ENCODE measurements around the gene PMPCA.

PMPCA gene

GRCh38 chr9:136410500-136411287 lies at the start of gene PMPCA, which contains the start of gene ENTR1:
TSS of gene PMPCA (plus strand) at chr9:136410658. CDS start at chr9:136410669, 11 bp downstream.
TSS of gene ENTR1 (minus strand) at chr9:136410614. CDS start at chr9:136410397, 217 bp downstream.
- FAIRE-seq, result no peak

- no peak for FAIRE-seq
Measured at GRCh38 chr9:136361047-136361753, 49.3 kb upstream of the PMPCA start.

DNA sequence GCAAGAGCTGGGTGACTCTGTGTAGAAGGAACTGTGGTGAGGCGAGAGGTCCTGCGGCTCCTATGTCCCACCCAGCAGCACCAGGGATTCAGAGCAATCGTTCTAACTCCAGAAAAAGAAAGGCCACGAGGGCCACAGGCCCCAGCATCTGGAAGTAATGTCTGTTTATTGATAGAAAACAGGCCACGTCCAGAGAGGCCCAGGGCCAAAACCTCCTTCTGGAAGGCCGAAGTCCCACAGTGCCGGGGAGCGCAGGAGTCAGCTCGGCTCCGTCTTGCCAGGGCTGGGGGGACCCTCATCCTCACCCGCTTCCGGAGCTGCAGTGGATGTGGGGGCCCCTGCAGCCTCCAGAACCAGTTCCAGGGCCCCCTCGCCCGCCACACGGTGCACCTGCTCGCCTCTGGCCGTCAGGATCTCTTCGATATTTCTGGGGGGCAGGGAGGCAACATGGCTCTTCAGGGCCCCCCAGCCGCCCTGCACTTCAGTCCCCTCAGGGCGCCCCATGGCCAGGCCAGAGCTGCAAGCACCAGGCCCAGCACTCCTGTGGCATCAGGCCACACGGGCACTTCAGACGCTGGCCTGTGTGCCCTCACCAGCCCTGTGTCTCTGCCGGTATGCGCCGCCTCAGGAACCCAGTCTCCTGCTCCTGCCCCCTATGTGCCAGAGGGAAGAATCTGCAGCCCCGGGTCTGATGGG lies 48.6 kb upstream of the PMPCA start:
- FAIRE-seq, result no peak

- no peak for FAIRE-seq
Measured at GRCh38 chr9:136362450-136362784, 48.0 kb upstream of the PMPCA start.

- FAIRE-seq, result peak; percentile 78
Measured at GRCh38 chr9:136363106-136363948, 47.1 kb upstream of the PMPCA start, which contains the start of gene DNLZ. TSS of gene DNLZ (minus strand) at chr9:136363744. CDS start at chr9:136363714, 30 bp downstream.

GRCh38 chr9:136363949-136364748 lies 46.3 kb upstream of the PMPCA start:
- no peak for FAIRE-seq

DNA sequence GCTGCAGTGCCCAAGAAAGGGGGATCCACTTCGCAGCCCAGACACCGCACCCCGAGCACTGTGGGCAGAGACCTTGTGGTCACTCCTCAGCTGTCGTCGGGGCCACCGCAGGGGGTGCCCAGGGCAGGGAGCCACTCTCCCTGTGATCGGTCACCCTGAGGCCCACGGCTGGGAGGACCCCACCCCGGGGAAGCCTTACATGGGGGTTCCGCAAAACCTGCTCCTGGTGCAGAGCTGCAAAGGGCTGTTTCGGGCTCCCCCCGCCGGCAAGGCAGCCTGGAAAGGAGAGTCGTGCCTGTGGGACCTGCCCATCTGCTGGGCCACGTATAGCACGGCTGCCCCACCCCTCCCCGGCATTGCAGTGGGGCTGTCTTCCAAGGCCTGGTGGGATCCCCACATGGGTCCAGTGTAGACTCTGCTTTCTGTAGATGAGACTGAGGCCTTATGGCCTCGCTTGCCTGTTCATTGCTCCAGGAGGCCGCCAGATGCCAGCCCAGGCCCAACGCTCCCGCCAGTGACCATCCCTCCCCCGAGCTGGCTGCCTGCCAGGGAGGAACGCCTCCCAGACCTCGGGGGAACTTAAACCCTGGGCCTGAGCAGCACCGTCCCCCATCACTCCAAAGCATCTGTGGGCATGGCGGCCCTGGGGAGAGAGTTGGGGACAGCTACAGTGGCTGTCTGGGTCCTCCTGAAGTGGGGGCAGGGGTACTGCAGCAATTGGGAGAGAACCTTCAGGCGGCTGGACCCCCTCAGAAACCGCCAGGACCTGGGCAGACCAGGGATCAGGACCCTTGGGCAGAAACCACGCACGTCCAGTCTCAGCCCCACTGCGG lies 45.3 kb upstream of the PMPCA start:
- FAIRE-seq, result no peak

- no peak for FAIRE-seq
Measured at GRCh38 chr9:136365775-136366222, 44.7 kb upstream of the PMPCA start.

GRCh38 chr9:136366826-136367225 lies 43.6 kb upstream of the PMPCA start:
- no peak for FAIRE-seq

- no peak for FAIRE-seq
Measured at GRCh38 chr9:136367296-136368145, 42.9 kb upstream of the PMPCA start.

DNA sequence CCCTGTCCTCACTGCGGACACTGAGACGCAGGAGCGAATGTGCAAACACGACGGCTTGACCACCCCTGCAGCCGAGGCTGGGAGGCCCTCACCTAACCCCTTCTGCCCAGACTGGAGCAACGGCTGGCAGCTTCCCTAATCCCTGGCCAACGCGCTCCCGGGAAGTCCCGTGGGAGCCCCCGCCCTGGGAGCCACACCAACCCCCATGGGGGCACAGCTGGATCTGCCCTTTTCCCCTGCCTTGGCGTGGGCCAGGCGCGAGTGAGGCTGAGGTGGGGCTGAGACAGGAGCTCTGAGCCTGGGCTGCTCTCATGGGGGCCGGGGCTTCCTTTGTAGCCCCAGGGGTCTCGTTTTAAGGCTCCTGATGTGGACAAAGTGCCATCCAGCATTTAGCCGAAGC lies 42.3 kb upstream of the PMPCA start:
- FAIRE-seq, result no peak

DNA sequence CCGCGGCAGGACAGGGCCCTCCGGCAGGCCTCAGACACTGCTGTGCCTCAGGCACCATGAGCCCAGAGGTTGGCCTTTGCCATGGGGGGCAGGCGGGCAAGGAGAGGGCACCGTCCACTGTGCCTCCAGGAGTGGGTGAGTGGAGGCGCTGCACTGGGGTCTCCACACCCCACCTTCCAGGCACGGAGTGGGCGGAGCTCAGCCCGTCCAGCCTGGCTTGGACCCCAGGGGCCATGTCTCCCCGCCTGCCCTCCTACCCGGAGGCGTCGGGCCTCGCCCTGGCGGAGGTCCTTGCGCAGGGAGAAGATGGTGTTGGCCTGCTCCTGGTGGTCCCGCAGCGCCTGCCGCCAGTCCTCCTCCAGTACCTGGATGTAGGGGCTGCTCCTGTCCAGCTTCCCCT lies 40.4 kb upstream of the PMPCA start:
- FAIRE-seq, result no peak

GRCh38 chr9:136370687-136371532 lies 39.5 kb upstream of the PMPCA start:
- no peak for FAIRE-seq

DNA sequence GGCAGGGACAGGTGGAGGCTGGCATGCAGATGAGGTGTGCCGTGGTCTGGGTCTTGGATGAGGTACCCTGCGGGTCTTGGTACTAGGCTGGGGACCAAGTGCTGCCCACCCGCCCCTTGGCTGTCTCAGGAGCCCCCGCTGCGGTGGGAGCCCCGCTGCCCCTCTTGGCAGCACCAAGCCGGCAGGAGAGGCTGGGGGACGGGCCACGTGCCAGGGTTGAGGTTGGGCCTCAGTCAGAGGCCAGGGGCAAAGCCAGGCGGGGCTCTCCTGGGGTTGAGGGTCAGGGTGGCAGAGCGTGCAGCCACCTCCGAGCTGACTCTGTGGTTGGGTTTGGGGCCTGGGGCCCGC lies 39.0 kb upstream of the PMPCA start:
- no peak for FAIRE-seq

DNA sequence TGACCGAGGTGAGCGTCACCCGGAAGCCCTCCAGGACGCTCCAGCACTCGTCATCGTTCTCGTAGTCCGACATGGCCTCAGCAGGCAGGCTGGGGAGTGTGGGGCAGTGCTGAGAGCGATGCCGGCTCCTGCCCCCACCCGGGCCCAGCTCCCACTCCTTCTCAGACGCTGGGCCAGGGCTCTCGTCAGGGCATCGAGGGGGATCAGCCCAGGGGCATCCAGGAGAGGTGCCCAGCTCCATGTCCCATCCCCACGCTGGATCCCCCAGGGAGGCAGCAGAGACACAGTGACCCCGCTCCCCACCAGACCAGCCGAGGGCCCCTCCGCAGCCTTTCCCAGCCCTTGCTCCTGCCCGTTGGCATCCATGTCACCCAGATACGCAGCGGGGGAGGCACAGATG lies 38.5 kb upstream of the PMPCA start:
- no peak for FAIRE-seq

DNA sequence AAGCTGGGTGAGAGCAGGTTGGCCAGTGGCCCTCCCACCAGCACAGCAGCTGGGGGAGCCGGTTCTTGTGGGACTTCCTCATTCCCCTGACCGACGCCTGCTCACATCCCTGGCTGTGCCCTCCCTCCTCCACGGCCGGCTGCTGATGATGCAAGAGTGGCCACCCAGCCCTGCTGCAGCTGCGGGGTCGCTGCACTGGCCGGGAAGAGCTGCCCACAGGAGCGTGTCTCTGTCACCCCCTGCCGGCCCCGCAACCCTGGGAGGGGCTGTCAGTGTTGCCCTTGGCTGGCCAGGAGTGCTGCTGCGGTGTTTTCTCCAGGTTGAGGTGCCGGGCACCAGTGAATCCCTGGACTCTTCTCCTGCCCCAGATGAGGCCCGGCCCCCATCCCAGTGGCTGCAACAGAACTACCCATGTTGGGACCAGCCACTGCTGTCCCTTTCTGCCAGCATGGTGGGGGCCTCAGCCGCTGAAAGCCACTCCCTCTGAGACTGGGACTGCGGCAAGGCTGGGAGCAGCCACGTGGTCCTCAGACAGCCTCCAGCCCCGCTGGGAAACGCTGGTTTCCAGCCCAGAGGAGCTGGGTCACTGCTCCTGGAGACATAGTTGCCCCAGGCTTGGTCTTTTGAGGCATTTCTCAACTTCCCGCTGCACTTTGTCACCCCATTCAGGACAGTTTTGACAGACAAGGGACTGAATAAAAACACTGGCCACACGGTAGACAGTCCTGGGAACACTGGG lies 37.7 kb upstream of the PMPCA start:
- no peak for FAIRE-seq

- FAIRE-seq, result no peak
Measured at GRCh38 chr9:136373300-136374182, 36.9 kb upstream of the PMPCA start, which contains the start of gene CARD9. TSS of gene CARD9 (minus strand) at chr9:136373669. CDS start at chr9:136372078, 1,591 bp downstream.
